ENCODE results near the gene FEZ2.

The FEZ2 gene

DNA sequence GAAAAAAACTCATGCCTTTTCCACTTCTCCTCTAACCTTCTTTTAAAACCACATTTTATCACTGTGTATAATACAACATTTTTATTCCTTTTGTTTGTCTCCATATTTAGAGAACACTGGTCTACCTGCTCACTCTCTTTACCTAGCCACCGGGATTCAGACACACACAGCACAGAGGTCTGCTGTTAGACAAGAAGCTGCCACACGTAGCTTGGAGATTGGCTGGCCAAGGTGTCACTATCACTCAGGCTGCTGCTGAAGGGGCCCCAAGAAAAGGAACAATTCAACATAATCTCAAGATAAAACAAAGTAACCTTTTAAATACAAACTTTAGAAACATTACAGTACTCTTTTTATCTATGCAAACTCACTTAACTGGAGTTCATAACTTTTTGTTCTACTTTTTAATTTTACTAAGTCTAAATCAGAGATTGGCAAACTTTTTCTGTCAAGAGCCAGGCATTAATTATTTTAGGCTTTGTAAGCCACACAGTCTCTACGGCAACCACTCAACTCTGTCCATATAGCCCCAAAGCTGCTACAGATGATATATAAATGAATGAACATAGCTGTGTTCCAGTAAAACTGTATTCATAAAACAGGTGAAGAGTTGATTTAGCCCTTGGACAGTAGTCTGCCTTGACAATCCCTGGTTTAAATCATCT, 25.8 kb downstream of the FEZ2 start:
- H3K4me1 Mint-ChIP-seq = peaks cover 40% of the 10 kb centered on the region
- H3K36me3 Mint-ChIP-seq (ENCODE audit: low read depth) = peaks cover 70% of the 10 kb centered on the region
- H3K9me3 Mint-ChIP-seq = no peaks in the 10 kb centered on the region
- H3K27ac Mint-ChIP-seq = peak overlapping the region; percentile 94
- H3K4me3 Mint-ChIP-seq = no peak overlapping the region
- H3K27me3 Mint-ChIP-seq (ENCODE audit: low read depth, poor library complexity) = no peaks in the 10 kb centered on the region
- TF ChIP-seq, protein P1, sequence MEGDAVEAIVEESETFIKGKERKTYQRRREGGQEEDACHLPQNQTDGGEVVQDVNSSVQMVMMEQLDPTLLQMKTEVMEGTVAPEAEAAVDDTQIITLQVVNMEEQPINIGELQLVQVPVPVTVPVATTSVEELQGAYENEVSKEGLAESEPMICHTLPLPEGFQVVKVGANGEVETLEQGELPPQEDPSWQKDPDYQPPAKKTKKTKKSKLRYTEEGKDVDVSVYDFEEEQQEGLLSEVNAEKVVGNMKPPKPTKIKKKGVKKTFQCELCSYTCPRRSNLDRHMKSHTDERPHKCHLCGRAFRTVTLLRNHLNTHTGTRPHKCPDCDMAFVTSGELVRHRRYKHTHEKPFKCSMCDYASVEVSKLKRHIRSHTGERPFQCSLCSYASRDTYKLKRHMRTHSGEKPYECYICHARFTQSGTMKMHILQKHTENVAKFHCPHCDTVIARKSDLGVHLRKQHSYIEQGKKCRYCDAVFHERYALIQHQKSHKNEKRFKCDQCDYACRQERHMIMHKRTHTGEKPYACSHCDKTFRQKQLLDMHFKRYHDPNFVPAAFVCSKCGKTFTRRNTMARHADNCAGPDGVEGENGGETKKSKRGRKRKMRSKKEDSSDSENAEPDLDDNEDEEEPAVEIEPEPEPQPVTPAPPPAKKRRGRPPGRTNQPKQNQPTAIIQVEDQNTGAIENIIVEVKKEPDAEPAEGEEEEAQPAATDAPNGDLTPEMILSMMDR (IDR thresholded peaks at IDR 0.05) = no peak
- no peak for DNase-seq

- no peak for DNase-seq
- Mint-ChIP-seq H3K36me3 (ENCODE audit: low read depth) (peaks cover 74% of the 10 kb centered on the region), H3K27me3 (ENCODE audit: low read depth, poor library complexity) (no peaks in the 10 kb centered on the region), H3K4me1 (peaks cover 43% of the 10 kb centered on the region), H3K9me3 (no peaks in the 10 kb centered on the region), H3K27ac (no peak overlapping the region), H3K4me3 (no peak overlapping the region)
- TF ChIP-seq, protein P1 (IDR thresholded peaks at IDR 0.05) = no peak
Observed at GRCh38 chr2:36570416-36570815, 27.6 kb downstream of the FEZ2 start.

- Mint-ChIP-seq H3K27me3 (ENCODE audit: low read depth, poor library complexity) (no peaks in the 10 kb centered on the region), H3K36me3 (ENCODE audit: low read depth) (peaks cover 71% of the 10 kb centered on the region), H3K4me1 (peaks cover 54% of the 10 kb centered on the region), H3K4me3 (no peak overlapping the region), H3K9me3 (no peaks in the 10 kb centered on the region), H3K27ac (peak overlapping the region; percentile 90)
- DNase-seq = no peak
- TF ChIP-seq, protein P1 (IDR thresholded peaks at IDR 0.05) = no peak
Observed at GRCh38 chr2:36569267-36569856, 28.6 kb downstream of the FEZ2 start.

- Mint-ChIP-seq H3K4me3 (no peak overlapping the region), H3K9me3 (no peaks in the 10 kb centered on the region), H3K36me3 (ENCODE audit: low read depth) (peaks cover 65% of the 10 kb centered on the region), H3K27ac (no peak overlapping the region), H3K4me1 (peaks cover 58% of the 10 kb centered on the region), H3K27me3 (ENCODE audit: low read depth, poor library complexity) (no peaks in the 10 kb centered on the region)
- TF ChIP-seq, protein P1 (IDR thresholded peaks at IDR 0.05) = no peak
- DNase-seq = no peak
Observed at GRCh38 chr2:36568516-36569246, 29.3 kb downstream of the FEZ2 start.

DNA sequence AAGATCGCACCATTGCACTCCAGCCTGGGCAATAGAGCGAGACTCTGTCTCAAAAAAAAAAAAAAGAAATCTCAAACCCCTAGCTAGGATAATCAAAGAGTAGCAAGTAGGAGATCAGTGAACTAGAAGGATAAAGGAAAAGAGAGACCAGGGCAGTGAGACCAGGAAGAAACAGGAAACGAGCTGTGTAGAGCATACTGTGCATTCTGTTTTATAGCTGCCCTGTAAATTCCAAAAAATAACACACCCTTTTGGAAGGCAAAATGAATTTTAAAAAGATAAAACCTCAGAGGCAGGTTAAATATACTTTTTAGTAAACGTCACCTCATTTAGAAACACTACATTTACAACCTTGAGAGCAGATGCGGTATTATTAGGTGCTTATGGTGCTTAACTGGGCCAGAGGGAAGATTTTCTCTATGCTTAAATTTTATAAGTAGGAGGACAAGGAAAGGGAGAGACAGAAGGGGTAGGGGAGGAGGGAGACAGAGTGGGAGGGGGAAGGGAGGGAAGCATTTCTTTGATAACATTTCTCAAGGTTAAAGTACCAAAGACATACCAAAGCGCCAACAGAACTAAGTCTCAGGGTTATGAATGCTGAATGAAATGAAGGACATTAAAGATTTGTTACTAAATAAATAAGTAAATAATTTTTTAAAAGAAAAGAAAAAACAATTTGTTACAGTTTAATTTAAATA, 30.1 kb downstream of the FEZ2 start:
- DNase-seq = no peak
- no peaks in the 10 kb centered on the region for H3K27me3 Mint-ChIP-seq (ENCODE audit: low read depth, poor library complexity)
- no peak overlapping the region for H3K4me3 Mint-ChIP-seq
- TF ChIP-seq, protein P1 (IDR thresholded peaks at IDR 0.05) = no peak
- peaks cover 58% of the 10 kb centered on the region for H3K4me1 Mint-ChIP-seq
- H3K27ac Mint-ChIP-seq = peak overlapping the region; percentile 21
- no peaks in the 10 kb centered on the region for H3K9me3 Mint-ChIP-seq
- H3K36me3 Mint-ChIP-seq (ENCODE audit: low read depth) = peaks cover 65% of the 10 kb centered on the region
